A549 (cell line): ENCODE data around the gene CD47. TPM values are rescaled to one million over a fixed set of nuclear protein-coding genes. Genes with fewer than 3 reads are reported as not detected.

Experiments used
- ATAC-seq, 2 experiments: fragments of 200-7000 bp in 1 of 2; fragments of >200 bp in 1 of 2; cut with Nextera tagmentation in 1 of 2; cut with Tn5 transposase in 1 of 2; 3 replicates each; pipeline versions ENCODE4 v1.8.0 to v1.9.1; 2018 to 2020; ENCODE audit warnings: mild to moderate bottlenecking in 1 of 2, moderate library complexity in 1 of 2
- CTCF ChIA-PET: fragments of 300-600 bp; sonication (Branson Sonifier 250); formaldehyde crosslinking; extraction: SDS; loops from one replicate; lab custom pipeline; 2021; ENCODE audit warnings: antibody characterized with exemption, inconsistent platforms; lab: Yijun Ruan, JAX
- POLR2A ChIA-PET: fragments of 350-600 bp; formaldehyde crosslinking; extraction: SDS; loops from one replicate; lab custom pipeline; 2021; ENCODE audit warnings: antibody characterized with exemption, inconsistent platforms; lab: Yijun Ruan, JAX
- DNase-seq, 2 experiments: peaks; one replicate each; pipeline versions ENCODE4 v3.0.0 to v3.0.0-alpha.2; 2011 to 2016; ENCODE audit warnings: low read depth in 1 of 2, low spot score in 1 of 2
- FAIRE-seq: peaks from 2 replicates; lab custom pipeline; 2011; peaks lifted over from hg19 to GRCh38; lab: Jason Lieb, UNC
- H3K27ac ChIP-seq, 2 experiments: fragments of >200 bp; sonication (Bioruptor Twin); formaldehyde crosslinking; 3 replicates each; pipeline ENCODE4 v1.5.1; 2016 to 2017
- H3K4me1 ChIP-seq: fragments of >200 bp; sonication (Bioruptor Twin); formaldehyde crosslinking; 3 replicates; pipeline ENCODE4 v1.6.1; 2016
- H3K4me2 ChIP-seq: fragments of >200 bp; sonication (Bioruptor Twin); formaldehyde crosslinking; 3 replicates; pipeline ENCODE4 v1.6.1; 2016
- H3K4me3 ChIP-seq: fragments of >200 bp; sonication (Bioruptor Twin); formaldehyde crosslinking; 3 replicates; pipeline ENCODE4 v1.5.1; 2016
- H3K9me3 ChIP-seq: fragments of >200 bp; sonication (Bioruptor Twin); formaldehyde crosslinking; 3 replicates; pipeline ENCODE4 v1.6.1; 2016
- BCL3 ChIP-seq: fragments of >200 bp; sonication (Bioruptor Twin); formaldehyde crosslinking; IDR thresholded peaks from 3 replicates; pipeline ENCODE4 v1.6.1; 2016
- CBX8 ChIP-seq: fragments of 200-600 bp; sonication (generic); IDR thresholded peaks from 2 replicates; pipeline ENCODE4 v1.6.1; 2016
- CHD4 ChIP-seq: fragments of 200-600 bp; sonication (generic); IDR thresholded peaks from 2 replicates; pipeline ENCODE4 v1.6.1; 2016; ENCODE audit warnings: antibody characterized with exemption, mild to moderate bottlenecking, borderline replicate concordance
- EHF ChIP-seq: fragments of 250-450 bp; sonication (Bioruptor Pico); IDR thresholded peaks from 2 replicates; pipeline ENCODE4 v1.5.0; 2020; ENCODE audit warnings: mild to moderate bottlenecking
- EHMT2 ChIP-seq: fragments of 200-600 bp; sonication (generic); IDR thresholded peaks from 2 replicates; pipeline ENCODE4 v1.6.1; 2016; ENCODE audit warnings: antibody characterized with exemption, low read depth, mild to moderate bottlenecking, moderate library complexity
- EP300 ChIP-seq, 2 experiments: fragments of >200 bp; sonication (Bioruptor Twin); formaldehyde crosslinking; IDR thresholded peaks; 2 replicates in 1 of 2; 3 replicates in 1 of 2; pipeline ENCODE4 v1.6.1; 2016 to 2017
- ESRRA ChIP-seq: fragments of 150-350 bp; IDR thresholded peaks from 2 replicates; pipeline ENCODE4 v1.6.1; 2014; ENCODE audit warnings: mild to moderate bottlenecking, low read length, borderline replicate concordance
- FOSB ChIP-seq: fragments of 250-450 bp; sonication (Bioruptor Pico); IDR thresholded peaks from 2 replicates; pipeline ENCODE4 v1.5.0; 2020; ENCODE audit warnings: mild to moderate bottlenecking, moderate library complexity
- GATA3 ChIP-seq: IDR thresholded peaks from 2 replicates; pipeline ENCODE4 v1.6.1; 2012; ENCODE audit warnings: borderline replicate concordance
- HDAC2 ChIP-seq: fragments of 200-600 bp; sonication (generic); IDR thresholded peaks from 2 replicates; pipeline ENCODE4 v1.6.1; 2016
- HOXA7 ChIP-seq: fragments of 250-450 bp; sonication (Bioruptor Pico); IDR thresholded peaks from 2 replicates; pipeline ENCODE4 v1.5.0; 2020; ENCODE audit warnings: mild to moderate bottlenecking, moderate library complexity
- HOXB5 ChIP-seq: fragments of 250-450 bp; sonication (Bioruptor Pico); IDR thresholded peaks from 2 replicates; pipeline ENCODE4 v1.5.0; 2020; ENCODE audit warnings: mild to moderate bottlenecking, moderate library complexity
- KDM1A ChIP-seq: fragments of 200-600 bp; sonication (generic); IDR thresholded peaks from 2 replicates; pipeline ENCODE4 v1.6.1; 2016; ENCODE audit warnings: low read depth, mild to moderate bottlenecking
- MAFK ChIP-seq: fragments of 450-650 bp; IDR thresholded peaks from 2 replicates; pipeline ENCODE4 v1.6.1; 2014; ENCODE audit not compliant: partially characterized antibody
- PBX3 ChIP-seq: IDR thresholded peaks from 2 replicates; pipeline ENCODE4 v1.6.1; 2012
- RARB ChIP-seq: fragments of 250-450 bp; sonication (Bioruptor Pico); IDR thresholded peaks from 2 replicates; pipeline ENCODE4 v1.8.0; 2021; ENCODE audit warnings: mild to moderate bottlenecking, moderate library complexity
- RNF2 ChIP-seq: fragments of 200-600 bp; sonication (generic); IDR thresholded peaks from 2 replicates; pipeline ENCODE4 v1.6.1; 2016; ENCODE audit warnings: low read depth, mild to moderate bottlenecking, antibody characterized with exemption, moderate library complexity, borderline replicate concordance
- SMC3 ChIP-seq: fragments of >200 bp; sonication (Bioruptor Twin); formaldehyde crosslinking; IDR thresholded peaks from 3 replicates; pipeline ENCODE4 v1.6.1; 2018; ENCODE audit warnings: inconsistent platforms
- TP53 ChIP-seq: fragments of 250-450 bp; sonication (Bioruptor Pico); IDR thresholded peaks from 2 replicates; pipeline ENCODE4 v1.5.0; 2021; ENCODE audit warnings: mild to moderate bottlenecking, moderate library complexity
- USF2 ChIP-seq: fragments of 450-650 bp; IDR thresholded peaks from 2 replicates; pipeline ENCODE4 v1.6.1; 2014; ENCODE audit warnings: antibody characterized with exemption
- ZC3H11A ChIP-seq: fragments of 450-650 bp; IDR thresholded peaks from 2 replicates; pipeline ENCODE4 v1.6.1; 2014; ENCODE audit warnings: antibody characterized with exemption, mild to moderate bottlenecking
- WGBS: methylation state at CpG from one replicate; pipeline ENCODE4 v1.1.6; 2017; ENCODE audit errors: missing lambda C conversion rate; 5-methylcytosine and 5-hydroxymethylcytosine counted together
- polyA plus RNA-seq, 4 experiments: library from polyadenylated mRNA; depleted of rRNA in 3 of 4; stranded (reverse); fragments of >200 nt; fragmentation: RNase III in 1 of 4; extraction: RNeasy Plus Mini Kit Qiagen cat#74134 plus additional on column Dnase treatment in 1 of 4; gene quantifications; 2 replicates in 3 of 4; 3 replicates in 1 of 4; pipeline ENCODE4 v1.2.3, GENCODE V29; 2011 to 2017
- TF ChIP-seq, protein P1 (sequence below): fragments of 250-450 bp; sonication (Bioruptor Pico); IDR thresholded peaks from 2 replicates; pipeline ENCODE4 v1.5.0; 2021; ENCODE audit warnings: mild to moderate bottlenecking, moderate library complexity, borderline replicate concordance
- TF ChIP-seq, protein P2 (sequence below): fragments of 250-450 bp; sonication (Bioruptor Pico); IDR thresholded peaks from 2 replicates; pipeline ENCODE4 v1.5.0; 2020; ENCODE audit warnings: low read depth, mild to moderate bottlenecking, moderate library complexity

Gene CD47
- polyA plus RNA-seq, 2 of the 4 experiments (the other 2 are of a cell fraction) = 31.0 to 35.9 TPM

DNA sequence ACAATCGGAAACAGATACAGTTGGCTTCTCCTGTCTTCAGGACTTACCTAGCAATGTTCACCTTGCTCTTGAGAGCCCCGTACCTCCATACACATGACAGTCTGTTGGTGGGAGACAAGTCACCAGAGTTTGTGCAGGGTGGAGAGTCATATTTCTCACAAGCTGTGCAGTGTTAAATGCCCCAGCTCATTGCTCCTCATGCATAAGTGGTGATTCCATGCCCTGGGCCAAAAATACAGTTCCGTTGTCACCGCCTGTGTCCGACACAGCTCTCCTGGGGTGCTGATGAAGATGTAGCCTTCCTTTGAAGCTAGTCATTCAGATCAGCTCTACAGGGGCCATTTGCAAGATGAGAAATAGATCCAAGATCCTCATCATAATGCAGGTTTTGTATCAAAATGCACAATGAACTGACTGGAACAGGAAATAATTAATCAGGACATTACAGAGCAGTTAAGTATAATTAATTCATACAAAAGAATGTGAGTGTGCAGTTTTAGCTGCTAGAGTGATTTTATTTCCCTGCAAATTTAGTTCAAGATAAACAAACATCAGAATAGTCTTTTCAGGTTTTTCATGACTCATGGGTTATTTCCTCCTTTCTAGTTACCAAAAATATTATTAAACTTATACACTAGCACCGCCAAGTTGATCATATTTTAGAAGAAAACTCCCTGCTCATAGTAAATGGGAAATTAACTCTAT lies 66.5 kb downstream of the CD47 start:
- TF ChIP-seq HOXA7 (CRISPR knock-in tag) = no peak
- no peak for TF ChIP-seq RNF2
- no peak for TF ChIP-seq USF2
- no peak for TF ChIP-seq KDM1A
- TF ChIP-seq, protein P1, sequence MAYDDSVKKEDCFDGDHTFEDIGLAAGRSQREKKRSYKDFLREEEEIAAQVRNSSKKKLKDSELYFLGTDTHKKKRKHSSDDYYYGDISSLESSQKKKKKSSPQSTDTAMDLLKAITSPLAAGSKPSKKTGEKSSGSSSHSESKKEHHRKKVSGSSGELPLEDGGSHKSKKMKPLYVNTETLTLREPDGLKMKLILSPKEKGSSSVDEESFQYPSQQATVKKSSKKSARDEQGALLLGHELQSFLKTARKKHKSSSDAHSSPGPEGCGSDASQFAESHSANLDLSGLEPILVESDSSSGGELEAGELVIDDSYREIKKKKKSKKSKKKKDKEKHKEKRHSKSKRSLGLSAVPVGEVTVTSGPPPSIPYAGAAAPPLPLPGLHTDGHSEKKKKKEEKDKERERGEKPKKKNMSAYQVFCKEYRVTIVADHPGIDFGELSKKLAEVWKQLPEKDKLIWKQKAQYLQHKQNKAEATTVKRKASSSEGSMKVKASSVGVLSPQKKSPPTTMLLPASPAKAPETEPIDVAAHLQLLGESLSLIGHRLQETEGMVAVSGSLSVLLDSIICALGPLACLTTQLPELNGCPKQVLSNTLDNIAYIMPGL (CRISPR knock-in tag) = no peak
- no peak for TF ChIP-seq MAFK
- TF ChIP-seq EHF (CRISPR knock-in tag) = no peak
- TF ChIP-seq CBX8 = no peak
- TF ChIP-seq, protein P2, sequence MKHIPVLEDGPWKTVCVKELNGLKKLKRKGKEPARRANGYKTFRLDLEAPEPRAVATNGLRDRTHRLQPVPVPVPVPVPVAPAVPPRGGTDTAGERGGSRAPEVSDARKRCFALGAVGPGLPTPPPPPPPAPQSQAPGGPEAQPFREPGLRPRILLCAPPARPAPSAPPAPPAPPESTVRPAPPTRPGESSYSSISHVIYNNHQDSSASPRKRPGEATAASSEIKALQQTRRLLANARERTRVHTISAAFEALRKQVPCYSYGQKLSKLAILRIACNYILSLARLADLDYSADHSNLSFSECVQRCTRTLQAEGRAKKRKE = no peak
- no peak for TF ChIP-seq ZC3H11A
- TF ChIP-seq RARB = no peak
- TF ChIP-seq HOXB5 = no peak
- TF ChIP-seq CHD4 = no peak
- no peak for TF ChIP-seq EHMT2
- no peak for TF ChIP-seq EP300 (IDR thresholded peaks at IDR 0.05)
- no peak for TF ChIP-seq FOSB (CRISPR knock-in tag)
- TF ChIP-seq, all 56 proteins: peak for 0
- Histone ChIP-seq H3K9me3 (no peaks in the 10 kb centered on the region), H3K4me1 (no peaks in the 10 kb centered on the region), H3K4me3 (no peak overlapping the region), H3K4me2 (no peak overlapping the region), H3K27ac (no peak overlapping the region)
- ChIA-PET CTCF (interaction anchor here (2.2 kb wide), 1 partner anchor 14 kb away, joined by 5 read pairs; no protein-coding TSS in a partner anchor), POLR2A (no interaction called here)
- ATAC-seq = no peak
- DNase-seq = no peak
- no peak for FAIRE-seq
- WGBS = 88% methylated on average over 6 of the region's 6 CpGs

- no peak for DNase-seq
- FAIRE-seq = no peak
Measured at GRCh38 chr3:108022256-108023150, 68.3 kb downstream of the CD47 start.

More at GRCh38 chr3:108022256-108023150, 68.3 kb downstream of the CD47 start:
- ChIA-PET POLR2A (no interaction called here), CTCF (interaction anchor here (1.2 kb wide), 1 partner anchor 20 kb away, joined by 3 read pairs; no protein-coding TSS in a partner anchor)
- no peak for ATAC-seq
- H3K27ac ChIP-seq = no peak overlapping the region
- WGBS = 78% methylated on average over 3 of the region's 3 CpGs
- no peaks in the 10 kb centered on the region for H3K4me1 ChIP-seq
- TF ChIP-seq KDM1A (no peak), HDAC2 (no peak), BCL3 (no peak), SMC3 (no peak), ESRRA (no peak), HOXA7 (CRISPR knock-in tag) (no peak), HOXB5 (no peak), TP53 (no peak), PBX3 (no peak), GATA3 (no peak)
- TF ChIP-seq, protein P2 = no peak
- H3K9me3 ChIP-seq = no peaks in the 10 kb centered on the region
- H3K4me3 ChIP-seq = no peak overlapping the region
- H3K4me2 ChIP-seq = no peak overlapping the region
